Retina (tissue), 1 donor: ENCODE measurements around the gene KCNJ6.
A peak's percentile ranks its signal among the peaks of the same experiment; 100 is the strongest.

ENCODE experiments used
- DNase-seq: peaks from one replicate; pipeline ENCODE4 v3.0.0-alpha.2; 2016

KCNJ6 gene

DNA sequence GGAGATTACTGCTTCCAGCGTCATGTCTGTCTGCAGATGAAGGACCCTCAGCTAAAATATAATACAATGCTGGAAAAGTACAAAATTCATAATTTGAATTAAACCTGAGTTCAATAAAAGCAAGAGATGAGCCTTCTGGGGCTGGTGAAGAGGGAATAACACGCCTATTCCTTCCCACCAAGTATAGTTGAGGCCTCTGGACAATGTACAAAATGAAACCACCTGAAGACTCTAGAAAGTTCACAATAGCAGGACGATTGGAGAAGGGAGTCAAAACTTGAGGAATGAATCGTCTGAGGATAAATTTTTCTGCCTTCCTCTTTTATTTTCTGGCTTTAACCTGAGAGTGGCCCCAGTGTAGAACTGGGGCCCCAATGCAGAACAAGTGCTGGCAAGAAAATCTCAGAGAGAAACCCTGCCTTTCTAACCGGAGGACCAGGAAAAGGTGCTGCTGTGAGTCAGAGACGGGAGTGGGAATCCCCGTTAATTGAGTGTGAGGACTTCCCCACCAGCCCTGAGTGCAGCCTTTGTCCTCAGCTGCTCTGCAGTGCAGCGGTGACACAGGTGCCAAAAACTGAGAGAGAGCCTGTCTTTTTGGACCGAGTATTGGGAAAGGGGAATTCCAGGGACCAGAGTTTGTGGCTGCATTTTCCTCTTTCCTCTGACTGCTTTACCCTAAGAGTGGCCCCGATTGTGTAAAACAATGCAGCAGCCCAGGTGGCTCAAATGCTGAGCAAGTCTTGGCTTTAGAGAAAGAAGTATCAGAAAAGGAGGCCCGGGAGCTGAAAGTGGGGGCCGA, 284.7 kb downstream of the KCNJ6 start:
- DNase-seq, result no peak

DNA sequence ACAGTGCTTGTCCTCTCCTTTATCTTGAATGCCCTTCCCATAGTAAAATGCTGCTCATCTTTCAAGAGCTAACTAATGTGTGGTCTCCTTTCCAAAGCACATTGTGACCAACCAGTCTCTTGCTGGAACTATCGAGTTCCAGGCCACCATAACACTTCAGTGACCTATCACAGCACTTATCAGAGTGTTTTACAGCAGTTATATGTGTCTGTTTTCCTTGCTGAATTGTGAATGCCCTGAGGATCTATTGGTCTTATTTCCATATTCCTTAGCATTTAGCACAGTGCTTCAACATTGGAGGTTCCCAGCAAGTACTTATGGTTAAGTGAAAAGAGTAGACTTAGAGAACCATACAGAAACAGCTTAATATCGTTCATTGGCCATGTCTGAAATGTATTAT, 285.4 kb downstream of the KCNJ6 start:
- no peak for DNase-seq

DNA sequence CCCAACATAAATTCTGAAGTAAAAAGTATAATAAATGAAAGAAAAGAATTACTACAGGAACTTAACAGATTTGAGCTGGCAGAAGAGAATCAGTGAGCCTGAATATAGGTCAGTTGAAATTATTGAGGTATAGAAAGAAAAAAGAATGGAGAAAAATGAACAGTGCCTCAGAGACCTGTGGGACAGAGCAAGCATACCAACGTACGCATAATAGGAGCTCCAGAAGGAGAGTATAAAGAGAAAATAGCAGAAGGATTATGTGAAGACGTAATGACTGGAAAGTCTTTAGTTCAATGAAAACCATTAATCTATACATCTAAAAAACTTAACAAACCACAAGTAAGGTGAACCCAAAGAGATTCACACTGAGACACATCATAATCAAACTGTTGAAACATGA, 287.9 kb downstream of the KCNJ6 start:
- DNase-seq, result no peak

DNA sequence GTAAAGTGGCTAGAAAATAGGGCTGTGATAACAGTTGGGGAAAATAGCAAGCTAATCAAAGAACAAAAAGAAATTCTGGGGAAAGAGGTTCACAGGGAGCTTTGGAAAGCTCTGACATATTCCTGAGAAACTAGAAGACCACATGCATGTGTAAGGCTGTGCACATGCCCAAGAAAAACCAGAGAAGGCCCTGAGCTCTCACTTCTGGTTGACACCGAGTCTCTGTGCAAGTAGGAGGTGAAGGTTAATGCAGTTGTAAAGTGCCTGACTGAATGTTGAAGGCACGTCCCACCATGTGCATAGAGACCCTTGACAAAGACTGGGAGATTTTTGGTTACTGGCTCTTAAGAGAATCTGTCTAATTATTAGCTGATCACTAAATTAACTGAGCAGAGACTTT, 288.7 kb downstream of the KCNJ6 start:
- no peak for DNase-seq

DNA sequence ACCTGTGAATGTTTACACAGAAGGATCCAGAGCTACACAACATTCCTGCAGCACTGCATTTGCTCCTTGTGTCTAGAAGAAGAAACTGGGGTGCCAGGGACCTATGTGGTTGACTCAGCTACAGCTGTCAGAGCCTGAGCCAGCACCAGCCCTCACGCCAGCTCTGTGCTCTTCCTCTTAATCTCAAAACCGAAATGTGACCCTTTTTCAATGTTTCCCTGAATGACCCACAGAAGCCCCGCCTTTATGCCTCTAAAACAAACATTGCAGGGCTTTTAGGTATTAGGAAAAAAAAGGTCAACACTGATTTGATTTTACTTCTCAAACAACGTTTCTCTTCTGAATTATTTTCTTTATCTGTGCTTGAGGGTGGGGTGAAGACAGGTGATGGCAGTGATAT, 289.2 kb downstream of the KCNJ6 start:
- DNase-seq, result no peak

DNA sequence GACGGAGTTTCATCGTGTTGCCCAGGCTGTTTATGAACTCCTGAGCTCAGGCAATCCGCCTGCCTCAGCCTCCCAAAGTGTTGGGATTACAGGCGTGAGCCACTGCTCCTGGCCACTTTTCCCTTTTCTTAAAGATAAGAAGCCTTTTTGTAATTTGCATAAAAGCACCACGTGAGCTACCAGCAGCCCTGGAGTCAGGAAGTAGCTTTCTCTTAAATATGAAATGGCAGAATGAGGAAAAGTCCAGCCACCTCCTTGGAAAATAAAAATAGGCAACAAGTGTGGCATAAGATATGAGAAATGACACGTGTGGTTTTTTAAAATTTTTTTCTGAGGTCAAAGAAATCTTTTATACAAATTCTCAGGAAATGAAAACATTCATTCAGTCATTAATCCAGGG, 289.9 kb downstream of the KCNJ6 start:
- DNase-seq, result no peak

DNA sequence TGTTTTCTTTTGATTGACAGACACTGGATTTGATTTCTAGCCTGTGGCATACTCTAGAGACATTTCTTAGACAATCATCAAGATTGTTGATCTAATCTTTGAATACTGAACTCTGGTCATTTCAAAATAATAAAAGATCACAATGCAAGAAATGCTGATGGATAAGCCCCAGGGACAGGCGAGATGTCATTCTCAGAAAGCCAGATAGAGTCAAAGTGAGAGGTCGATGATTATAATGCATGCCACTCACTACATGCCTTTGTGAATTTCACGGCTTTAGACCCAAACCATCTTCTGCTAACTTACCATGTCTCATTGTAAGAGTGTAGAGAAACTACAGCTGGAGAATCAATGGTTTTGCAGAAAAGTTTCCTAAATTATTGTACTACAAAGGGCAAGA, 292.6 kb downstream of the KCNJ6 start:
- no peak for DNase-seq

DNA sequence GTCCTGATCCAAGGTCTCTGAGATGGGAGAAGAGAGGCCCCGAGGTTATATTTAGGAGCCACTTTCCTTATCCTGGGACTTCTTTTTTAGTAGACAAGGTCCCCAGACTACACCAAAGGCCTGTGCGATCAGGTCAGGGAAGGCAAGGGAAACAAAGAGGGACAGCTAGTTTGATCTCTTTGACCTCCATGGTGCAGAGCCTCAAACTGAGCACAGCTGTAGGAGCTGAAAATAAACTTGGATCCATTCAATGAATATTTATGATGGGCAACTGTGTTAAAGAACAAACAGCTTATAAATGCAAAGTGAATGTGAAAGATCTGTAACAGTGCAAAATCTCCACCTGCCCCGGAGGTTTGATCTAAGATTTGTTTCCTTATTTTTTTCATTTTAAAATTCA, 293.1 kb downstream of the KCNJ6 start:
- no peak for DNase-seq

DNA sequence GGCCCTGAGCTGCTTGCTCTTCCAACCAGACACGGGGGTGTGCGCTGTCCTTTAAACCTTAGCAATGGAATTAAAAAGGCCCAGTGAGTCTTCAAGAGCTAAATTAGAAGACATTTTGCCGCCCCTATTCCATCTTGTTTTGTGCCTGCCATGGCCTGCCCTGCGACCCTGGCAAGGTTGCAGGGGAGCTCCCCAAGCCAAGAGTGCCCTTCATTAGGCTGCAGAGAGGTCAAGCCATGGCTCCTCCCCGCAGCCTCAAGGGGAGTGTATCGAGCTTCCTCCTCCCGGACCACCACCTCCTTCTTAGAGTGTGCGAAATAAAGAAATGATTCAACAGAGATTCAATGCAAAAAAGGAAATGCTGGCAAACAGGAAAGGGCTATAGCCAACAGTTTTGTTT, 293.5 kb downstream of the KCNJ6 start:
- no peak for DNase-seq

DNA sequence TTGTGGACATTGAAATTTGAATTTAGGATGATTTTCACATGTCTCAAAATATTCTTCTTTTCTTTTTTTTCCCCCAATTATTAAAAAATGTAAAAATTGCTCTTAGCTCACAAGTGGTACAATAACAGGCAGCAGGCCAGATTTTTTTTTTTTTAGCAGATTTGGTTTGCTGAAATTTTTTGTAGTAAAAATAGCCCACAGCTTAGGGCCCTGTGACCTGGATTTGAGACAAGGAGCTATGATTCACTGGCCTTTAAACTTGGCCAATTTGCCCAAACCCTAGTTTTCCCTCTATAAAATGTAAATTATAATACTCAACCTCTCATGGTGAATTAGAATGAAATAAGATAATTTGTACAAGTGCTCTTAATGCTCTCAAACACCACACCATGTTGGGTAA, 295.9 kb downstream of the KCNJ6 start:
- no peak for DNase-seq

DNA sequence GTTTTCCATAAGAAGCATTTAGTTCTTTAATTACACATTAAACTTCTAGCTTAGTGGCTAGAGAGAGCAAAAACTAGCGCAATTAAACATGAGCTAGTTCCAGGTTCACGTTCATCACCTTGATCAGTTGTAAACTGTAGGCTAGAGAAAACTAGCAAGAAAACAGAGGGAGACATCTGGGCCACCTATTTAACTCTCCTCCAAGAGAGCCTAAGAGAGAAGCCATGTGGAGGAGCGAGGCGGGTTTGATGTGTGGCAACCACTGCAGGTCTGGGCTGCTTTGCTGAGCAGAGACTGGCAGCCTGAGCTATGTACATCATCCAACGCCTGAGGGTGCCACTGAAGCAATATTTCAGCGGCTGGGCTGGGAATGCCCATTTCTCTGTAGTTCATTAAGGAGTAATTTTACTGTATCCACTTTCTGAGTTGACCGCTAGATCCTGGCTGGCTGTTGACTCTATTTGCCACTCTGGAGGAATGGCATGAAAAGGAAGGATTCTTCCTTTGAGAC, 296.7 kb downstream of the KCNJ6 start:
- no peak for DNase-seq

DNA sequence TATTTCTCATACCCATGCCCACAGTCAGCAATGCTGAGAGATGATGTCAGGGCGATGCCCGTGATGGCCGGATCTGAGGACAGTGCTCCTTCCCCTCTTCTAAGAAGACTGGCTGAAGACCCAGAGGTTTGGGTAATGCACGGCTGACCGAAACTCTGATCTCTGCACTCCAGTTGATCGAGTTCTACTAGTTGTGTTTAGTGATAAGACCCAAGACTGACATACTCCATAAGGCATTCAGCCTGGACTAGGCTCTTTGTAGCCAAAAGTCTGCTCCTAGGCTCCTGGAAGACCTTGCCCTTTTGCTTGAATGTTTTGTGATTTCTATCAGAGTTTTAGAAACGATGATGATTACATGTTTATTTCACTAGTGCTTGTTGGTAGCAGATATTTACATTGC, 298.2 kb downstream of the KCNJ6 start:
- no peak for DNase-seq

DNA sequence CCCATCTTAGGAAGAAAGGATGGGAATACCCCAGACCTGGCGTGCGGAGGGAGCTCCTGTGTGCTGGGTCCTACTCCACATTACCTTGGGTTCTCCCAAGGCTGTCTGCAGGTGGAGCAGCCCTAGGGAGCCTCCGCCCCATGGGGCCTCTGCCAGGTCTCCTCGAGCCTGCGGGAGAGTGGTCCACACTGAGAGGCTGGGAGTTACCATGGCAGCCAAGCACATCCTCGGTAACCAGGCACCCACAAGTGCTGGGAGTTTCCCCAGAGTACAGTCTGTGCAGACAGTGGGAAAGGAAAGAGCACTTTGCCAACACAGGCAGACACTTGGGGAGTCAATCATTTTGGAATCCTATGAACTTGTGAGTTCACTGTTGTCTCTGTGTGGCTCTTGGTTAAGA, 300.3 kb downstream of the KCNJ6 start:
- no peak for DNase-seq

DNA sequence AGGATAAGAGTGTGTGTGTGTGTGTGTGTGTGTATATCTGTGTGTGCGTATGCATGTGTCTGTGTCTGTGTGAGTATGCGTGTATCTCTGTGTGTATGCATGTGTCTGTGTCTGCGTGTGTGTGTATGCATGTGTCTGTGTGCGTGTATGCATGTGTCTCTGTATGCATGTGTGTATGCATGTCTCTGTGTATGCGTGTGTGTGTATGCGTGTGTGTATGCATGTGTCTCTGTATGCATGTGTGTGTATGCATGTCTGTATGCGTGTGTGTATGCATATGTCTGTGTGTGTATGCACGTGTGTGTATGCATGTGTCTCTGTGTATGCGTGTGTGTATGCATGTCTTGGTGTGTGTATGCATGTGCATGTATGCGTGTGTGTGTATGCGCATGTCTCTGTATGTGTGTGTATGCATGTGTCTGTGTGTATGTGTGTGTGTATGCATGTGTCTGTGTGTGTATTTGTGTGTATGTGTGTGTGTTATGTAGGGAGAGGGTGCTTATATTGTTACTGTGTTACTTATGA, 301.8 kb downstream of the KCNJ6 start:
- DNase-seq, result no peak

DNA sequence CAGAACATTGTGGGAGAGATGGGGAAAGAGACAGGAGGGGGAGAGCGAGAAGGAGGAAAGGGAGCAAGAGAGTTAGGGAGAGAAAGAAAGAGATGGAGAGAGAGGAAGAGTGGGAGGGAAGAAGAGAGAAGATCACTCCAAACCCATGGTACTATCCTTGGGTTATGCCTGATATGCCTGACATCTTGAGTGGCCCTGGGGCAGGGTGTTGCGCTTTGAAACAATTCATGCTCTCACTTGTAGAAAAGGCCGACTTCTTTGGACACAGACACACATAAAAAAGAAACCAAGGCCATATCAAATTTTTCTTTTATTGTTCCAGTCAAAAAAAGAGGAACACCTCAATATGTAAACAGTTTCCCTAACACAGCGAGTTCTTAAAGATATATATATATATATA, 309.2 kb downstream of the KCNJ6 start:
- DNase-seq, result no peak

DNA sequence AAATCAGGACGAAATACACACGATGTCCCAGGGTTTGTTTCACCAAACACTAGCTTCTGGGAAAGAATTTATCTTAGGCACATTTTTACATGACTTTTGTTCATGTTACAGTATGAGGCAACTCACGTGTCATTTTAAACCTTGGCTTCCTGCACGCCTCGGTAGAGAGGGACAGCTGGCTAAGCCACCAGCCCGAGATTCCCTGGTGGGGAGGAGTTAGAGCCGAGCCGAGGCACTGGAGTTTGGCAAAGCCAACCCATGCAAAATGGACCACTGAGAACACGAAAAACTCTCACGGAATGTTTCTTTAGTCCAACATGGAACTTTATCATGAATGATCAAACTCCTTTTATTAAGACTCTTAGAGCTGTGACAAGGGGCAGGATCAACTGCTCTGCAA, 309.7 kb downstream of the KCNJ6 start:
- no peak for DNase-seq

DNA sequence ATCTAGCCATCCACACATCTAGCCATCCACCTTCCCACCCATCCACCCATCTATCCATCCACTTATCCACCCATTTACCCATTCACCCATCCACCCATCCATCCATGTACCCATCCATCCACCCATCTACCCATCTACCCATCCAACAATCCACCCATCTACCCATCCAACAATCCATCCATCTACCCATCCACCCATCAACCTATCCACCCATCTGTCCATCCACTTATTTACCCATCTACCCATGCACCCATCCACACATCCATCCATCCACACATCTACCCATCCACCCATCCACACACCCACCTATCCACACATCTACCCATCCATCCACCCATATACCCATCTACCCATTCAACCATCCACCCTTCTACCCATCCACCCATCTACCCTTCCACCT, 311.3 kb downstream of the KCNJ6 start:
- no peak for DNase-seq

DNA sequence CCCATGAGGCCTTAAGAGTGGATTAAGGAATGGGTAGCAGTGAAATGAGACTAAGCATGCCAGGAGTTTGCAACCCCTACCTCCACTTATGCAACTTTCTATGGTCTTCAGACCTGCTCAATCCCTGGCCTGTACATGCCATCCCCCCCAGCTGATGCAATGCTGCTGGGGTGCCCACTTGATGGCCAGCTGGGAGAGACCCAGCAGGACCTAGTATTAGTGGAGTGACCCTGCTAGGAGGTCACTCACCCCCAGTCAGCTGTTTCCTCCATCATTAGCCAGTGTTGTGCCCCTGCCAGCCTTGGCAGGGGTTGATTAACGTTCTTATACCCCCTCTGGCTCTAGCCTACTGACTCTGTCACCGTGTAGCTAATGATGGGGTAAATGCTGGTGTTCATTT, 313.1 kb downstream of the KCNJ6 start:
- DNase-seq, result no peak

DNA sequence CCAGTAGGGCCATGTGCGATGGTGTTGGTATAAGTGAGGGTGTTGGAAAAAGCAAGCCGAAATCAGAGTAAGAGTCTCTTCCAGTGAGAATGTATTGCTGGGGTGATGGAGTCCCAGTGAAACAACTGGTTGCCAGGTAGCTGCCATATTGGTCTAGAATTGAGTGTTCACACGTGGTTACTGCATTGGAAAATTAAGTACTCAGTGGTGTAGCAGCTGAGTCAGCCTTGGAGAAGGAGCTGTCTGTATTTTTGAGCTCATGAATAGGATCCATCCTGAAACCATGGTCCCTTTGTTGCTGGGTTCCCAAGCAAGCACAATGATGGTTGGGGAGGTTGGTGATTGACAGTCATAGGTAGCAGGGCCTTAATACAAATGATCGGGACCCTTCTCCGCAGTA, 314.3 kb downstream of the KCNJ6 start:
- DNase-seq, result no peak

DNA sequence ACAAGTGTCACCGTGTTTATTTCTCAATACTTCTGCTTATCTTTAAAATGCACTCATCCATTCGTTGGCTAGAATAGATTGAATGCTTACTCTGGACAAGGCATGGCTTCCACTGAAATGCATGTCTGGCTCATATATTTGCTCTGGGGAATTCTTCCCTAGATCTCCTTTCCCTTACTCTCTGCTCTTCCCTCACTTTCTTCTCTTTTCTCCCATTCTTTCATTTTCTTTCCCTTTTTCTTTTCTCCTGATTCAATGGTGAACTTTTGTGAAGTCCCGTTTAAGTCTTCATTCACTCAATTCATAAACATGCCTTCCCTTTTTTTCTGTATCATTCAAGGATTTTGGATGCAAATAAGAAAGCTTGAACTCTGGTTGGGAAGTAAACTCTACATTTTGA, 315.2 kb downstream of the KCNJ6 start:
- no peak for DNase-seq

DNA sequence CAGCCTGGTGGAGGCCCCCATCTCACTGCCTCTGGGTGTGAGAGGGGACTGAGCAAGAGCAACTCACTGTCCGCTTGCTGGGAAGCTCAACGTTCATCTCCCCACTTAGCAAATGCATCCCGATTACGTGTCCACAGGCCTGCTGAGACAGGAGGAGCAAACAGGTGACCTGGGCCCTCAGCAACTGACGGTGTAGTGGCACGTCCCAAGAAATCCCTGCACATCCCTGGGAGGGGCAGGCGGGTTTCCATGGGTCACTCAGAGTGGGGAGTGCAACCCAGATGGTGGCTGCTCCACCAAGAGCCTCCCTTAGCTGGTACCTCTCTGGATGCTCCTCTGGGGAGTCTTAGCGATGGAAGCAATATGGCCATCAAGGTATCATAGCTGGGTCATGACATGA, 320.3 kb downstream of the KCNJ6 start:
- no peak for DNase-seq

DNA sequence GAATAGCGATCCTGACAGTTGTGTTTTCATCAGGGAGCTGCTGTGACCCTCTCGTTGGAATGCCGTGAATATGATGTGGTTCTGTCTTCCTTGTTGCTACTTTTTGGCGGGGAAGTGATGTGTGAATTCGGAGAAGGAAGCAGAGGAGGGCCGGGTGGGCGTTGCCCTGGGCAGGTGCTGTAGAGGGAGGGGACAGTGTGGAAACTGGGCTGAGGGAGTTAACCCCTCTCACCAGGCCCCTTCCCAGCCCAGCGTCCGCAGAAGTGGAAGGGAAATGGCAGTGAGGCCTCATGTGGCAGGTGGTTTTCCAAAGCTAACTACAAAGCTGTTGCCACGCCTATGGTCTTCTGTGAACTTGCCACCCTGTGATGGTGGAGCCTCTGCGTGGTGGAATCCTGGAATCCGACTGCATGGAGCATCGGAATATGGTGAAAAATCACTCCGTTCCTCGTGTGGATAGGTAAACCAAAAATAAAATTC, 321.7 kb downstream of the KCNJ6 start:
- DNase-seq, result no peak

DNA sequence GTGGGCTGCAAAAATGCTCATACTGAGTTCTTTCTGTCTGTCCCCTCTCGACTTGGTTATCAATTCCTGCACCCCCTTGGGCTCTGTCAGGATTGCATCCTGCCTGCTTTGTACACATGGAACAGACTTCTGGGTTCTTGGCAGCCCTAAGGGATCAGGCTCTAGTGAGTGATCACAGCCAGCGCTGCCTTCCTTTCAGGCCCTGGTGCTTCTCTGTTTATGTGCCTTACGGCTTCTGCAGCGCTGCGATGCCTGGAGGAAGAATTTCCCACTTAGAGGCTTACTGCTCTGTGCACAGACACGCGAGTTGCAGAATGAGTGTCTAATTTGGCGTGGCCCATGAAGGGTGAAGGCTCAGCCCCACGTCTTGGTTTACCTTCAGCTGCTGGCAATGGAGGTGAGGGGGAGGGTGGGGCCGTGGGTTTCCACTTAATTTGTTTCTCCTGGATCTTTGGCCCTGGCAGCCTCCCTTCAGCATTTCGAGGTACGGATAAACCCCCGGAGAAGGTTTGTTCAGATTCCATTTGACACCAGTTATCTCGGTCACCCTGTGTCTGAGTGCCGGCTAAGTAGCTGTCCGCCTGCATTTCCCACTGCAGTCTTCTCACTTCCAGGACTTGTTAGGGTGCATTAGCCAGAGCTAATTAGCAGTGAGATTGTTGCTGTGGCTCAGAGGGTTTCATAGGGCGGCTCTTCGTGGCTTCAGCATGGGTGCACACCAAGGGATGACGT, 322.4 kb downstream of the KCNJ6 start:
- DNase-seq, result peak; percentile 39

DNA sequence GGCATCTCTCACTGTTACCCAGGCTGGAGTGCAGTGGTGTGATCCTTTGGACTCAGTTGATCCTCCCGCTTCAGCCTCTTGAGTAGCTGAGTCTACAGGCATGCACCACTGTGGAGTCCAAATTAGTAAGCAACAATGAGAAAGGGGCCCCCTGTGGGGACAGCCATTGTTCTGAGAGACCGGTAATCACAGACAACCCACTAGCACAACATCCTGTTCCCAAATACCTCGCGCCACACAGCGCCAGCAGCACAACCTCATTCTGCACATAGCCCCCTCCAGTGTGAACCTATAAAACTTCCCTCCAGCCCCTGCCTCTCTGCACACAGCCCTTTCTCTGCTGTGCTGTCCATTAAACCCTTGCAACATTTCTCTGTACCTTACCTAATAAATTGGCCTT, 323.2 kb downstream of the KCNJ6 start:
- peak; percentile 65 for DNase-seq
